Liver (tissue), 9 donors: ENCODE results near the gene TTC23. TPM values are rescaled to one million over a fixed set of nuclear protein-coding genes. Genes with fewer than 3 reads are reported as not detected.

Experiments
- DNase-seq: peaks from one replicate; pipeline ENCODE4 v3.0.0-alpha.2; 2017; ENCODE audit warnings: low spot score
- H3K27ac ChIP-seq, 2 donors: one replicate each; pipeline ENCODE4 v1.7.0; 2013; ENCODE audit warnings: inconsistent platforms in 2 of 2, low read length in 2 of 2, control low read depth in 1 of 2, low read depth in 1 of 2, mild to moderate bottlenecking in 1 of 2
- H3K27me3 ChIP-seq, 4 donors: one replicate each; pipeline versions ENCODE4 v1.6.1 to v1.7.0; 2013; ENCODE audit warnings: low read length in 3 of 4, inconsistent platforms in 1 of 4, mild to moderate bottlenecking in 1 of 4, moderate library complexity in 1 of 4; ENCODE audit not compliant: control insufficient read depth in 4 of 4, insufficient read depth in 4 of 4
- H3K36me3 ChIP-seq, 4 donors: one replicate each; pipeline versions ENCODE4 v1.6.1 to v1.7.0; 2013; ENCODE audit warnings: low read length in 3 of 4, mild to moderate bottlenecking in 3 of 4, low read depth in 1 of 4, moderate library complexity in 1 of 4; ENCODE audit not compliant: control insufficient read depth in 4 of 4, insufficient read depth in 3 of 4
- H3K4me1 ChIP-seq, 4 donors: one replicate each; pipeline versions ENCODE4 v1.6.1 to v1.7.0; 2013; ENCODE audit warnings: low read length in 3 of 4, mild to moderate bottlenecking in 3 of 4, moderate library complexity in 1 of 4; ENCODE audit not compliant: control insufficient read depth in 4 of 4, insufficient read depth in 4 of 4
- H3K4me3 ChIP-seq, 3 donors: one replicate each; pipeline versions ENCODE4 v1.6.1 to v1.7.0; 2013; ENCODE audit warnings: low read length in 3 of 3, control low read depth in 1 of 3, low read depth in 1 of 3, mild to moderate bottlenecking in 1 of 3
- H3K9ac ChIP-seq, 2 donors: one replicate each; pipeline ENCODE4 v1.7.0; 2013; ENCODE audit warnings: low read length in 2 of 2, mild to moderate bottlenecking in 2 of 2, moderate library complexity in 2 of 2, control low read depth in 1 of 2, low read depth in 1 of 2
- H3K9me3 ChIP-seq, 4 donors: one replicate each; pipeline versions ENCODE4 v1.6.1 to v1.7.0; 2013; ENCODE audit warnings: low read length in 3 of 4; ENCODE audit not compliant: control insufficient read depth in 4 of 4
- EGR1 ChIP-seq, 2 donors: IDR thresholded peaks; 2 replicates each; pipeline ENCODE4 v1.6.1; 2016 to 2018; ENCODE audit warnings: antibody characterized with exemption in 2 of 2, low read depth in 2 of 2
- FOXA1 ChIP-seq: IDR thresholded peaks from 2 replicates; pipeline ENCODE4 v1.6.1; 2016; ENCODE audit warnings: antibody characterized with exemption
- FOXA2 ChIP-seq: IDR thresholded peaks from 2 replicates; pipeline ENCODE4 v1.6.1; 2016; ENCODE audit warnings: antibody characterized with exemption
- GABPA ChIP-seq, 2 donors: IDR thresholded peaks in 1 of 2; conservative IDR thresholded peaks in 1 of 2; 2 replicates each; pipeline ENCODE4 v1.6.1; 2016; ENCODE audit warnings: antibody characterized with exemption in 2 of 2, mild to moderate bottlenecking in 1 of 2, moderate library complexity in 1 of 2
- HNF4A ChIP-seq, 2 donors: conservative IDR thresholded peaks; 2 replicates each; pipeline ENCODE4 v1.6.1; 2016; ENCODE audit warnings: antibody characterized with exemption in 2 of 2, mild to moderate bottlenecking in 2 of 2
- HNF4G ChIP-seq: IDR thresholded peaks from 2 replicates; pipeline ENCODE4 v1.6.1; 2016; ENCODE audit warnings: antibody characterized with exemption
- JUND ChIP-seq, 2 donors: IDR thresholded peaks; 2 replicates each; pipeline ENCODE4 v1.6.1; 2016; ENCODE audit warnings: antibody characterized with exemption in 2 of 2
- NR2F2 ChIP-seq: IDR thresholded peaks from 2 replicates; pipeline ENCODE4 v1.6.1; 2016; ENCODE audit warnings: antibody characterized with exemption
- RAD21 ChIP-seq, 2 donors: IDR thresholded peaks; 2 replicates each; pipeline ENCODE4 v1.6.1; 2016; ENCODE audit warnings: antibody characterized with exemption in 2 of 2, mild to moderate bottlenecking in 2 of 2
- RXRA ChIP-seq, 2 donors: IDR thresholded peaks; 2 replicates each; pipeline ENCODE4 v1.6.1; 2017 to 2018; ENCODE audit warnings: antibody characterized with exemption in 2 of 2, mild to moderate bottlenecking in 1 of 2
- TAF1 ChIP-seq: conservative IDR thresholded peaks from 2 replicates; pipeline ENCODE4 v1.6.1; 2016; ENCODE audit warnings: antibody characterized with exemption, mild to moderate bottlenecking
- YY1 ChIP-seq: IDR thresholded peaks from 2 replicates; pipeline ENCODE4 v1.6.1; 2016; ENCODE audit warnings: antibody characterized with exemption, mild to moderate bottlenecking
- WGBS: extraction: QIAGEN DNeasy Blood & Tissue Kit; methylation state at CpG from one replicate; pipeline ENCODE4 v1.1.7; 2013; 5-methylcytosine and 5-hydroxymethylcytosine counted together
- polyA plus RNA-seq, 2 donors: library from polyadenylated mRNA; stranded (reverse) in 1 of 2; unstranded in 1 of 2; fragments of 200-250 nt in 1 of 2; fragments of >200 nt in 1 of 2; fragmentation: Nextera tagmentation in 1 of 2; extraction: Ambion mirVana in 1 of 2; gene quantifications; one replicate each; pipeline versions ENCODE4 v1.2.1 to v1.2.3, GENCODE V29; 2013 to 2015
- total RNA-seq, 2 donors: library from RNA; depleted of rRNA; stranded (reverse); fragments of >200 nt; gene quantifications; one replicate each; pipeline ENCODE4 v1.2.3, GENCODE V29; 2014
- TF ChIP-seq, protein P1 (sequence below): IDR thresholded peaks from 2 replicates; pipeline ENCODE4 v1.6.1; 2016; ENCODE audit warnings: antibody characterized with exemption
- TF ChIP-seq, protein P2 (sequence below): IDR thresholded peaks from 2 replicates; pipeline ENCODE4 v1.6.1; 2016; ENCODE audit warnings: antibody characterized with exemption
- TF ChIP-seq, protein P3 (sequence below): fragments of 150-350 bp; IDR thresholded peaks from 2 replicates; pipeline ENCODE4 v1.5.1; 2017; ENCODE audit warnings: improper control_type of control experiment, low read depth, low read length; ENCODE audit not compliant: missing input control
- TF ChIP-seq, protein P4 (sequence below): IDR thresholded peaks from 2 replicates; pipeline ENCODE4 v1.6.1; 2016; ENCODE audit warnings: antibody characterized with exemption
- donor health status: healthy.
- donor health status: healthy.
- donor health status: healthy.
- donor health status: healthy.
- donor health status: healthy.

The TTC23 gene
- total and polyA plus RNA-seq, 4 donors, result 3.7 to 12.3 (median 7.2) TPM

DNA sequence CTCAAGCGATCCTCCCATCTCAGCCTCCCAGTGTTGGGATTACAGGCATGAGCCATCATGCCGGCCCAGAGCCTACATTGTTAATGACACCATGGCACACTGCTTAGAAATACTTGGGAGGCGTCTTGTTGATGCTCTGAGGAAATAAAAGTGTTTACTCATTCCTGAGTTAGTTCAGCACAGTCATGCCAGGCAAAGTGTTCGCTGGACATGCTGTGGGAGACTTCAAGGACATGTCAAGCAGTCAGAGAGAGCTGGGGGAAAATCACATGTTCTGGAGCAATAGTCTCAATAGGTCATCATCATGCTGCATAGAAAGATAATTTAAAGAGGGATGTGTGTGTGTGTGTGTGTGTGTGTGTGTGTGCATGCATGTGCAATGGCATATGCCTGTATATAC is 37.5 kb downstream of the TTC23 start:
- Histone ChIP-seq H3K4me1 (no peaks in the 10 kb centered on the region), H3K9me3 (no peaks in the 10 kb centered on the region), H3K36me3 (peaks cover 0 to 5% (median 4%) of the 10 kb centered on the region in 4 donors), H3K4me3 (no peak overlapping the region), H3K9ac (no peak overlapping the region), H3K27ac (no peak overlapping the region), H3K27me3 (no peaks in the 10 kb centered on the region)
- 91% methylated on average over 4 of the region's 4 CpGs for WGBS
- TF ChIP-seq RXRA (IDR thresholded peaks at IDR 0.05), result no peak
- TF ChIP-seq, protein P1, sequence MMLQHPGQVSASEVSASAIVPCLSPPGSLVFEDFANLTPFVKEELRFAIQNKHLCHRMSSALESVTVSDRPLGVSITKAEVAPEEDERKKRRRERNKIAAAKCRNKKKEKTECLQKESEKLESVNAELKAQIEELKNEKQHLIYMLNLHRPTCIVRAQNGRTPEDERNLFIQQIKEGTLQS, result no peak
- no peak for TF ChIP-seq YY1
- no peak for TF ChIP-seq FOXA2
- TF ChIP-seq EGR1 (IDR thresholded peaks at IDR 0.05; ENCODE audit: low read depth in 2 of 2), result no peak
- TF ChIP-seq, protein P2, sequence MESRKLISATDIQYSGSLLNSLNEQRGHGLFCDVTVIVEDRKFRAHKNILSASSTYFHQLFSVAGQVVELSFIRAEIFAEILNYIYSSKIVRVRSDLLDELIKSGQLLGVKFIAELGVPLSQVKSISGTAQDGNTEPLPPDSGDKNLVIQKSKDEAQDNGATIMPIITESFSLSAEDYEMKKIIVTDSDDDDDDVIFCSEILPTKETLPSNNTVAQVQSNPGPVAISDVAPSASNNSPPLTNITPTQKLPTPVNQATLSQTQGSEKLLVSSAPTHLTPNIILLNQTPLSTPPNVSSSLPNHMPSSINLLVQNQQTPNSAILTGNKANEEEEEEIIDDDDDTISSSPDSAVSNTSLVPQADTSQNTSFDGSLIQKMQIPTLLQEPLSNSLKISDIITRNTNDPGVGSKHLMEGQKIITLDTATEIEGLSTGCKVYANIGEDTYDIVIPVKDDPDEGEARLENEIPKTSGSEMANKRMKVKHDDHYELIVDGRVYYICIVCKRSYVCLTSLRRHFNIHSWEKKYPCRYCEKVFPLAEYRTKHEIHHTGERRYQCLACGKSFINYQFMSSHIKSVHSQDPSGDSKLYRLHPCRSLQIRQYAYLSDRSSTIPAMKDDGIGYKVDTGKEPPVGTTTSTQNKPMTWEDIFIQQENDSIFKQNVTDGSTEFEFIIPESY, result no peak
- no peak for TF ChIP-seq RAD21 (IDR thresholded peaks at IDR 0.05)
- TF ChIP-seq GABPA (IDR thresholded peaks at IDR 0.05 in 1 of 2, conservative IDR thresholded peaks at IDR 0.05 in 1 of 2), result no peak
- TF ChIP-seq TAF1, result no peak
- TF ChIP-seq, protein P3, sequence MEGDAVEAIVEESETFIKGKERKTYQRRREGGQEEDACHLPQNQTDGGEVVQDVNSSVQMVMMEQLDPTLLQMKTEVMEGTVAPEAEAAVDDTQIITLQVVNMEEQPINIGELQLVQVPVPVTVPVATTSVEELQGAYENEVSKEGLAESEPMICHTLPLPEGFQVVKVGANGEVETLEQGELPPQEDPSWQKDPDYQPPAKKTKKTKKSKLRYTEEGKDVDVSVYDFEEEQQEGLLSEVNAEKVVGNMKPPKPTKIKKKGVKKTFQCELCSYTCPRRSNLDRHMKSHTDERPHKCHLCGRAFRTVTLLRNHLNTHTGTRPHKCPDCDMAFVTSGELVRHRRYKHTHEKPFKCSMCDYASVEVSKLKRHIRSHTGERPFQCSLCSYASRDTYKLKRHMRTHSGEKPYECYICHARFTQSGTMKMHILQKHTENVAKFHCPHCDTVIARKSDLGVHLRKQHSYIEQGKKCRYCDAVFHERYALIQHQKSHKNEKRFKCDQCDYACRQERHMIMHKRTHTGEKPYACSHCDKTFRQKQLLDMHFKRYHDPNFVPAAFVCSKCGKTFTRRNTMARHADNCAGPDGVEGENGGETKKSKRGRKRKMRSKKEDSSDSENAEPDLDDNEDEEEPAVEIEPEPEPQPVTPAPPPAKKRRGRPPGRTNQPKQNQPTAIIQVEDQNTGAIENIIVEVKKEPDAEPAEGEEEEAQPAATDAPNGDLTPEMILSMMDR, result no peak
- TF ChIP-seq HNF4A (conservative IDR thresholded peaks at IDR 0.05), result no peak
- no peak for TF ChIP-seq NR2F2
- no peak for TF ChIP-seq FOXA1
- no peak for TF ChIP-seq JUND (IDR thresholded peaks at IDR 0.05)
- TF ChIP-seq, protein P4, sequence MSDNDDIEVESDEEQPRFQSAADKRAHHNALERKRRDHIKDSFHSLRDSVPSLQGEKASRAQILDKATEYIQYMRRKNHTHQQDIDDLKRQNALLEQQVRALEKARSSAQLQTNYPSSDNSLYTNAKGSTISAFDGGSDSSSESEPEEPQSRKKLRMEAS, result no peak
- TF ChIP-seq HNF4G, result no peak
- no peak for DNase-seq

DNA sequence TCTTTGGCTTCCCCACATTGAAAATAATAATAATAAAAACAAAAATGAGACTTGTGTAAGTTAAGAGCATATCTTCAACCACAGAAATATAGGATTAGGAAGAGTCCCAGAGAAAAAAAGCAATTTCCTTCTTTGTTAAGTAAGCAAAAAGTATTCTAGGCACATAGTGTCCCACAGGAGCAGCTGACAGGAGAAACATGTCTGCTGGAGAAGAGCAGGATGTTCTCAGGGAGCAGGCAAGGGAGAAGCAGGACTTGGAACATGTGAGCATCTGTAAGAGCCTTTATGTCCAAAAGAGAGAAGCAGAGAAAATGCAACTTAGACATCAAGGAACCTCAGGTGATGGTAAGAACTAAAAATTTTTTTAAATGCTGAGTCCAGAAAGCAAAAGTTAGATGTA is 39.0 kb downstream of the TTC23 start:
- no peak for TF ChIP-seq HNF4A (conservative IDR thresholded peaks at IDR 0.05)
- no peaks in the 10 kb centered on the region for H3K27me3 ChIP-seq
- no peak for DNase-seq
- H3K27ac ChIP-seq, result no peak overlapping the region
- peaks cover 0 to 5% (median 1%) of the 10 kb centered on the region in 4 donors for H3K36me3 ChIP-seq
- H3K9me3 ChIP-seq, result no peaks in the 10 kb centered on the region
- H3K4me3 ChIP-seq, result no peak overlapping the region
- no peaks in the 10 kb centered on the region for H3K4me1 ChIP-seq
- no peak overlapping the region for H3K9ac ChIP-seq

DNA sequence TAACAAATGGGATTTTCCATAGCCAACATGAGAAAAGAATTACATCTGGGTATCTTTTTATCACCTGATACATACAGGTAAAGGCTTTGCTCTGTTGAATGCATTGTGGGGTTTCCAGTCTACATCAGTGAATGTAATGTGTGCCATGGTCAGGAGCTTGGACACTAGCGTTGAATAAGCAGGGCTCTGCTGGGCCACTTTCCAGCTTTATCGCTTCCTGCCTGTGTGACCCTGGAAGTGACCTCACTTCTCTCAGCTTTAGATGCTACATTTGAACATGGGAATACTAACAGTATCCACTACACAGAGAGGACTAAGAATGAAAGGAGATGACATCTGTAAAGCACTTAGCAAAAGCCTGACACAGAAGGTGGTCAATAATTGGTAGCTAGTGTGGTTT is 40.1 kb downstream of the TTC23 start:
- DNase-seq, result no peak
- Histone ChIP-seq H3K27me3 (no peaks in the 10 kb centered on the region), H3K9ac (no peak overlapping the region), H3K4me1 (no peaks in the 10 kb centered on the region), H3K36me3 (peaks cover 0 to 5% (median 1%) of the 10 kb centered on the region in 4 donors), H3K4me3 (no peak overlapping the region), H3K27ac (no peak overlapping the region), H3K9me3 (no peaks in the 10 kb centered on the region)
- WGBS, result 70% methylated on average over 2 of the region's 2 CpGs
- TF ChIP-seq RXRA (IDR thresholded peaks at IDR 0.05) (no peak), RAD21 (IDR thresholded peaks at IDR 0.05) (no peak), NR2F2 (peak; percentile 61)
- TF ChIP-seq, protein P3, result no peak
